GM12873 (cell line): ENCODE measurements around the gene SESTD1.

Experiments
- CTCF ChIP-seq: IDR thresholded peaks from 2 replicates; pipeline ENCODE4 v1.5.1; 2012; ENCODE audit warnings: low read depth, mild to moderate bottlenecking, moderate library complexity, low read length, control low read depth; ENCODE audit not compliant: insufficient read depth; ENCODE audit errors: missing control alignments

The SESTD1 gene

DNA sequence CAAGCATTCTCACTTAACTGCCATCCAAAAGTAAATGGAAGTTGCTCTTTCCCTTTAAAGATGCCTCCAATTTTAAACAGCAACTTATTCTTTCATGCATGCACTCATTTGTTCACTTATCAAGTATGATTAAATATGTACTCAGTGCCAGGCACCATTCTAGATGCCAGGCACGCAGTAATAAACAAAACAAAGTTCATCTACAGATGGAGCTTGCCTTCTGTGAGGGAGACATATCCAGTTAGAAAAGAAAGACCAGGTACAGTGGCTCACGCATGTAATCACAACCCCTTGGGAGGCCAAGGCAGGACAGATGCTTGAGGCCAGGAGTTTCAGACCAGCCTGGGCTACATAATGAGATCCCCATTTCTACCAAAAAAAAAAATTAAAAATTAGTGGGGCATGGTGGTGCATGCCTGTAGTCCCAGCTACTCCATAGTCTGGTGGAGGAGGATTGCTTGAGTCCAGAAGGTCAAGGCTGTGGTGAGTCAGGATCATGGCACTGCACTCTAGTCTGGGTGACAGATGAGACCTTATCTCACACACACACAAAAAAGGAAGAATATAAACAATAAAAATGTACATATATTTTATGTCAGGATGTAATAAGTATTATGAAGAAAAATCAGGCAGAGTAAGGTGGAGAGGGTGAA is 195.5 kb downstream of the SESTD1 start:
- TF ChIP-seq CTCF: no peak

DNA sequence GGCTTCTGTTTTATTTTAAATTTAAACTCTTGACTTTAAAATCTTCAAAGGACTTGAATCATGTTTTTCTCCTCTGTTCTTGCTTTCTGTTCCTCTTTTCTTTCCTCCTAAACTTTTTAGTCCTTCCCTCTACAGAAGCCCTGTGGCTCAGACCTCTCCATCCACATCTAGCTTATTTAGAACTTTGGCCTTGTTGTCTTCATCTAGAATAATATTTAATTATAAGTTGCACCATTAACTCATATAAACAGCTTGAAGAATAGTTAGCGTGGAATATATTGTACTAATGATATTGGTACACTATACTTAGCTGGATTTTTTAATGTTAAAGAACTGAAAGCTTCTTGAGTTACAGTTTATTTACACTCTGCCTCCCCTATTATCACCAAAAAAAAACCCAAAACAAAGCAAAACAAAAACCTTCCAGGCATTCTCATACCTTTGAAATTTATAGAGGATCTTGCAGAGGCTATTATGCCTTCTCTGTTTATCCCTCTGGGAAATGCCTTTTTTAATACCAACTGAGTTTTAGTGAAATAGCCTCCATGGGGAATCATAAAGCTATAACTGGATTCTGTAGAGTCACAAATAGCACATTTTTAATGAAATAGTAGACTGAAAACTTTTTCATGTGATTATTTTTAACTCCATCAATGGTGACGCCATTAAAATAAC is 205.5 kb downstream of the SESTD1 start:
- TF ChIP-seq CTCF: no peak

- TF ChIP-seq CTCF: no peak
Measured at GRCh38 chr2:179057737-179058136, 206.9 kb downstream of the SESTD1 start.
